ENCODE data around the gene RB1.
"Not testable (repeated sequence)": the region's sequence is repeated elsewhere in the genome, so short reads cannot be mapped to it uniquely, and the experiment has no call there.

RB1 gene

DNA sequence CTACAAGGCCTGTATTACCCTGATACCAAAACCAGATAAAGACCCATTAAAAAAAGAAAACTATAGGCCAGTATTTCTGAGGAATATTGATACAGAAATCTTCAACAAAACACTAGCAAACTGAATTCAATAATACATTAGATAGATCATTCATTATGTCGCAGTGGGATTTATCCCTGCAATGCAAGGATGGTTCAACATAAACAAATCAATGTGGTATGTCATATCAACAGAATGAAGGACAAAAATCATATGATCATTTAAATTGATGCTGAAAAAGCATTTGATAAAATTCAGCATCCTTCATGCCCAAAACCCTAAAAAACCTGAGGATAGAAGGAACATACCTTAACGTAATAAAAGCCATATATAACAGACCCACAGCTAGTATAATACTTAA is 50.0 kb downstream of the RB1 start:
- no peak overlapping the region for H3K4me3 ChIP-seq (ENCODE audit: low read depth, low read length)
- TF ChIP-seq CTCF (IDR thresholded peaks at IDR 0.05; ENCODE audit: low read depth, low read length), result no peak

DNA sequence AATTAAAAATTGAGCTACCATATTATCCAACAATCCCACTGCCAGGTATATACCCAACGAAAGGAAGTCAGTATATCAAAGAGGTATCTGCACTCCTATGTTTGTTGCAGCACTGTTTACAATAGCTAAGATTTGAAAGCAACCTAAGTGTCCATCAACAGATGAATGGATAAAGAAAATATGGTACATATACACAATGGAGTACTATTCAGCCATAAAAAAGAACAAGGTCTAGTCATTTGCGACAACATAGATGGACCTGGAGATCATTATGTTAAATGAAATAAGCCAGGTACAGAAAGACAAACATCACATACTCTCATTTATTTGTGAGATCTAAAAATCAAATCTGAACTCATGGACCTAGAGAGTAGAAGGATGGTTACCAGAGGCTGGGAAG is 52.0 kb downstream of the RB1 start:
- H3K4me3 ChIP-seq (ENCODE audit: low read depth, low read length), result not testable (repeated sequence)

DNA sequence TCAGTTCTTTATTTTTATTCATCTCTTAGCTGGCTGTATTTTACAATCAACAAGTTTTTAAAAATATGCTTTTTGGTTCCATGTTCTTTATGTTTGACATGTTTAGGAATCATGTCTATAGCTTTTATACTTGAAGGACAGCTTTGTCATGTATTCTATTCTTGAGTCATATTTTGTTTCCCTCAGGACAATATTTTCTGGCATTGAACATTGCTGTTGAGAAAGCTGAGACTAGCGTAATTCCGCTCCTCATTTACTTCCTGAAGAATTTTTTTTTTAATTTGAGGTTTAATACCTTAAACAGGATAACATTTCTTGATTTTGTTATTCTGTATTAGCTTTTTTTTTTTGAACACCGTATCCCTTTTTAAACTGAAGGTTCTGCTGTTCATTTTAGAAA is 53.2 kb downstream of the RB1 start:
- H3K4me3 ChIP-seq (ENCODE audit: low read depth, low read length), result no peak overlapping the region
- TF ChIP-seq CTCF (IDR thresholded peaks at IDR 0.05; ENCODE audit: low read depth, low read length), result no peak

GRCh38 chr13:48369988-48370387 is 66.4 kb downstream of the RB1 start:
- H3K4me3 ChIP-seq (ENCODE audit: low read depth, low read length), result no peak overlapping the region
- TF ChIP-seq CTCF (IDR thresholded peaks at IDR 0.05; ENCODE audit: low read depth, low read length), result no peak

GRCh38 chr13:48370815-48371214 is 67.3 kb downstream of the RB1 start:
- TF ChIP-seq CTCF (IDR thresholded peaks at IDR 0.05; ENCODE audit: low read depth, low read length), result no peak
- H3K4me3 ChIP-seq (ENCODE audit: low read depth, low read length), result no peak overlapping the region

DNA sequence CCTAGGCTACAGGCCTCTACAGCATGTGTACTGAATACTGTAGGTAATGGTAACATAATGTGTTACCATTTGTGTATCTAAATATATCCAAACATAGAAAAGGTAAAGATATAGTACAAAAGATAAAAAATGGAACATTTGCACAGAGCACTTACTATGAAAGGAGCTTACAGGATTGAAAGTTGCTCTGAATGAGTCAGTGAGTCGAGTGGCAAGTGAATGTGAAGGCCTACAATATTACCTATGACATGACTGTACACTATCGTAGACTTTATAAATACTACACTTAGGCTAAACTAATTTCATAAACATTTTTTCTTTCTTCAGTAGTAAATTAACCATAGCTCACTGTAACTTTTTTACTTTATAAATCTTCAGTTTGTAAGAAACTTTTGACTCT is 74.3 kb downstream of the RB1 start:
- TF ChIP-seq CTCF (IDR thresholded peaks at IDR 0.05; ENCODE audit: low read depth, low read length), result no peak
- no peak overlapping the region for H3K4me3 ChIP-seq (ENCODE audit: low read depth, low read length)

GRCh38 chr13:48380581-48380980 is 77.0 kb downstream of the RB1 start:
- no peak overlapping the region for H3K4me3 ChIP-seq (ENCODE audit: low read depth, low read length)
- no peak for TF ChIP-seq CTCF (IDR thresholded peaks at IDR 0.05; ENCODE audit: low read depth, low read length)

DNA sequence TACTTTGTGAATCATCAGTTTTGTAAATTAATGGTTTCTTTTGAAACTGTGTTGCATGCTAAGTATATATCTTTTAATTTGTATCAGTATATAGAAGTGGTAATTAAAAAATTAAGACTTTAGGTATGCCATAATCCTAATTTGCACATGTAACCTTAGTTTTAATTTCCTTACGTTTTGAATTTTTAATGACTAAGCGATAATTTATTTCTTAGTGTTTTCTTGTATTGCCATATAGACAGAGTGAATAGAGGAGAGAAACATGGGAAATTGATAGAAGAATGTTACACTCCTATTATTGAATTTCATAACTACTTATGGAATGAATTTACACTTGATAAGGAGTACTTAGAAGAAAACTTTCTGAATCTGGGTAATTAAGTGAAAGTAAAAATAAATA is 79.8 kb downstream of the RB1 start:
- no peak for TF ChIP-seq CTCF (IDR thresholded peaks at IDR 0.05; ENCODE audit: low read depth, low read length)
- no peak overlapping the region for H3K4me3 ChIP-seq (ENCODE audit: low read depth, low read length)

Measured in WI38 (cell line).